Fibroblast of villous mesenchyme (primary cell): ENCODE measurements around the gene DYRK1A. TPM values are rescaled to one million over a fixed set of nuclear protein-coding genes. Genes with fewer than 3 reads are reported as not detected.

Experiments used
- DNase-seq: peaks from one replicate; pipeline ENCODE4 v3.0.0-alpha.2; 2010; ENCODE audit warnings: low read depth
- H3K4me3 ChIP-seq: 2 replicates; pipeline ENCODE4 v1.5.1; 2011; ENCODE audit warnings: low read depth, mild to moderate bottlenecking, low read length
- total RNA-seq: library from RNA; depleted of rRNA; stranded (reverse); fragments of >200 nt; gene quantifications from 2 replicates; pipeline ENCODE4 v1.2.3, GENCODE V29; 2012
- TF ChIP-seq, protein P1 (sequence below): IDR thresholded peaks from 2 replicates; pipeline ENCODE4 v1.5.1; 2012; ENCODE audit warnings: low read depth, mild to moderate bottlenecking, low read length; ENCODE audit not compliant: insufficient read depth

Gene DYRK1A
- total RNA-seq, 1 donor: 77.7 TPM

DNA sequence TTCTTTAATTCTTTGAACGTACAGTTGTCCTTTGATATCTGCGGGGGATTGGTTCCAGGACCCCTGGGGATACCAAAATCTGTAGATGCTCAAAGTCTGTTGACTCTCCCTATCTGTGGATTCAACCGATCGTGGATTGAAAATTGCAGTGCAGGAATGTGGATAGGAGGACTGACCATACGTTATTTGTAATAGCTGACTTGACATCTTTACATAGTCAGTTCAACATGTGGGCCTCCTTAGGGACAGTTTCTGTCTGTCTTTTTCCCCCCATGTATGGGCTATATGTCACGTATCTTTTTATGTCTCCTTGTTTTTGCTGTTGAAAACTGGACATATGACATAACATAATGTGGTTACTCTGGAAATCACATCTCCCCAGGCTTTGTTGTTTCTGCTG is 204.9 kb downstream of the DYRK1A start:
- no peak for DNase-seq
- TF ChIP-seq, protein P1, sequence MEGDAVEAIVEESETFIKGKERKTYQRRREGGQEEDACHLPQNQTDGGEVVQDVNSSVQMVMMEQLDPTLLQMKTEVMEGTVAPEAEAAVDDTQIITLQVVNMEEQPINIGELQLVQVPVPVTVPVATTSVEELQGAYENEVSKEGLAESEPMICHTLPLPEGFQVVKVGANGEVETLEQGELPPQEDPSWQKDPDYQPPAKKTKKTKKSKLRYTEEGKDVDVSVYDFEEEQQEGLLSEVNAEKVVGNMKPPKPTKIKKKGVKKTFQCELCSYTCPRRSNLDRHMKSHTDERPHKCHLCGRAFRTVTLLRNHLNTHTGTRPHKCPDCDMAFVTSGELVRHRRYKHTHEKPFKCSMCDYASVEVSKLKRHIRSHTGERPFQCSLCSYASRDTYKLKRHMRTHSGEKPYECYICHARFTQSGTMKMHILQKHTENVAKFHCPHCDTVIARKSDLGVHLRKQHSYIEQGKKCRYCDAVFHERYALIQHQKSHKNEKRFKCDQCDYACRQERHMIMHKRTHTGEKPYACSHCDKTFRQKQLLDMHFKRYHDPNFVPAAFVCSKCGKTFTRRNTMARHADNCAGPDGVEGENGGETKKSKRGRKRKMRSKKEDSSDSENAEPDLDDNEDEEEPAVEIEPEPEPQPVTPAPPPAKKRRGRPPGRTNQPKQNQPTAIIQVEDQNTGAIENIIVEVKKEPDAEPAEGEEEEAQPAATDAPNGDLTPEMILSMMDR: no peak
- H3K4me3 ChIP-seq: no peak overlapping the region

DNA sequence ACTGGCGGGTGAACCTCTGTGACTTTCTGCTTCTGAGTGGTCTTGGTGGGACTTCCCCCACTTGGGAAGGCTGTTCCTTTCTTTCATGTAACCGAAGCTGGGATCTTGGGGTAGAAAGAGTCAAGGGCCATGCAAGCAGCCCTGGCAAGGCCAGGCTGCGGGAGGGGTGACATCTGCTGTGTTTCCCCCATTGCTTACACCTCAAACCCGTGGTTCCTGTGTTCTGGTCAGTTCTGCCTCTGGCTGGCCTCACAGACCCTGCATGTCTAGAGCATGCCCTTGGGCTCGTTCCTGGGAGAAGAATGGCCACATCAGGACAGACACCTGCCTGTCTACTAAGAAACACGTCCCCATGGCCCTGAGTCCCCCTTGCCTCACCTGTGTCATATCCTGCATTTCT is 207.7 kb downstream of the DYRK1A start:
- no peak for DNase-seq
- no peak overlapping the region for H3K4me3 ChIP-seq
- TF ChIP-seq, protein P1: no peak

DNA sequence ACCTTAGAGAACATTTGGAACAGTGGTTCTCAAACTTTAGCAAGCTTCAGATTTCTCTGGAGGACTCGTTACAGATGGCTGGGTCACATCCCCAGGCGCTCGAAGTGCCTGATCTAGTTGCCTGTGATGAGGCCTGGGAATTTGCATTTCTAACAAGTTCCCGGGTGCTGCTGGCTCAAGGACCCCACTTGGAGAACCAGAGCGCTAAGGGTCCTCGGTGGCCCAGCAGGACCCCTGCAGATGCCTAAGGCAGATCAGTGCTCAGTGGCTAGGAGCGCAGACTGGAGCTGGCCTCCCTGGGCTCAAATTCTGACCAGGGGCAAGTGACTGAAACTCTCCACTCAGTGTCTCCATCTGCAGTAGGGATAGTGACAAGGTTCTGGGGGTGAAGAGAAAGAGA is 208.2 kb downstream of the DYRK1A start:
- no peak for DNase-seq
- TF ChIP-seq, protein P1: no peak
- H3K4me3 ChIP-seq: no peak overlapping the region

DNA sequence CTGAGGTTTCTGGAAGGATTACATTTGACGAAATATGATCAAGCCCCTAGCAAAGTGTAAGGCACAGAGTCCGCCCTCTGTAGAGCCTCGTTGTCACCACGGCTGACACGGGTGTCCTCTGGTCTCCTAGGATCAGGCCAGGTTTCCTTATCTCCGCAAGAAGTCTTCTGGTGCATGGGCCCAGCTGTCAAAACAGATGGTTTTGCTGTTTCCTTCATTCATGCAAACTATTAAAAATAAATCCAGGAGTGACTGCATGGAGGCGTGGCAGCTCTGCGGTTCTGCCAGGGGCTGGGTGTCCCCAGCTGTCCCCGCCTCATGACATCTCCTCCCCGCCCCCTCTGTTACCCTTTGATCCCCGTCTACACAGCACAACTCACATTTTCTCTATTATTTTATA is 209.0 kb downstream of the DYRK1A start:
- no peak for DNase-seq
- TF ChIP-seq, protein P1: no peak
- H3K4me3 ChIP-seq: no peak overlapping the region

Other genes starting within 250 kb of the DYRK1A start
- 61.2 and 63.0 TPM in 2 replicates for gene VPS26C, start 99.4 kb upstream of the DYRK1A start, total RNA-seq